GM18909 (cell line): ENCODE measurements around the gene FBXO31.

Experiments used
- ATAC-seq: cut with Tn5 transposase; IDR thresholded peaks from one replicate; pipeline ENCODE4 v1.9.1; 2021; ENCODE audit warnings: mild to moderate bottlenecking; ENCODE audit not compliant: unreplicated experiment, poor library complexity

FBXO31 gene

GRCh38 chr16:87317750-87318644, 65.6 kb downstream of the FBXO31 start:
- ATAC-seq = peak; percentile 27

GRCh38 chr16:87316923-87317749, 66.4 kb downstream of the FBXO31 start, which contains the start of gene C16orf95:
Gene C16orf95 (minus strand): TSS chr16:87317392. CDS start chr16:87317242, 150 bp downstream.
- peak; percentile 88 for ATAC-seq

- ATAC-seq = no peak
These were observed 67.1 kb downstream of the FBXO31 start for GRCh38 chr16:87316450-87316922.

GRCh38 chr16:87314990-87315420, 68.6 kb downstream of the FBXO31 start:
- no peak for ATAC-seq

- ATAC-seq = no peak
These were observed 71.6 kb downstream of the FBXO31 start for GRCh38 chr16:87312008-87312407.

GRCh38 chr16:87311387-87311786, 72.2 kb downstream of the FBXO31 start:
- ATAC-seq = no peak

- ATAC-seq = no peak
These were observed 73.0 kb downstream of the FBXO31 start for GRCh38 chr16:87310610-87311009.

GRCh38 chr16:87309620-87310525, 73.7 kb downstream of the FBXO31 start:
- ATAC-seq = no peak

GRCh38 chr16:87308826-87309225, 74.8 kb downstream of the FBXO31 start:
- no peak for ATAC-seq

GRCh38 chr16:87306516-87306915, 77.1 kb downstream of the FBXO31 start:
- no peak for ATAC-seq

GRCh38 chr16:87305505-87306391, 77.8 kb downstream of the FBXO31 start:
- no peak for ATAC-seq

- ATAC-seq = no peak
These were observed 78.6 kb downstream of the FBXO31 start for GRCh38 chr16:87304951-87305350.

GRCh38 chr16:87303962-87304521, 79.5 kb downstream of the FBXO31 start:
- ATAC-seq = no peak

- ATAC-seq = no peak
These were observed 80.1 kb downstream of the FBXO31 start for GRCh38 chr16:87303431-87303930.

- no peak for ATAC-seq
These were observed 84.6 kb downstream of the FBXO31 start for GRCh38 chr16:87298857-87299465.

GRCh38 chr16:87297918-87298631, 85.5 kb downstream of the FBXO31 start:
- no peak for ATAC-seq

GRCh38 chr16:87297407-87297806, 86.2 kb downstream of the FBXO31 start:
- no peak for ATAC-seq
